IPS-11a (cell line): ENCODE data around the gene AUH.
A peak's percentile ranks its signal among the peaks of the same experiment; 100 is the strongest.
"Not testable (repeated sequence)": the region's sequence is repeated elsewhere in the genome, so short reads cannot be mapped to it uniquely, and the experiment has no call there.

Source experiments
- H3K4me3 ChIP-seq: one replicate; pipeline ENCODE4 v1.5.1; 2013; ENCODE audit warnings: low read depth, low read length, control low read depth

Gene AUH

GRCh38 chr9:91379426-91379825 lies 17.7 kb upstream of the AUH start:
- no peak overlapping the region for H3K4me3 ChIP-seq

DNA sequence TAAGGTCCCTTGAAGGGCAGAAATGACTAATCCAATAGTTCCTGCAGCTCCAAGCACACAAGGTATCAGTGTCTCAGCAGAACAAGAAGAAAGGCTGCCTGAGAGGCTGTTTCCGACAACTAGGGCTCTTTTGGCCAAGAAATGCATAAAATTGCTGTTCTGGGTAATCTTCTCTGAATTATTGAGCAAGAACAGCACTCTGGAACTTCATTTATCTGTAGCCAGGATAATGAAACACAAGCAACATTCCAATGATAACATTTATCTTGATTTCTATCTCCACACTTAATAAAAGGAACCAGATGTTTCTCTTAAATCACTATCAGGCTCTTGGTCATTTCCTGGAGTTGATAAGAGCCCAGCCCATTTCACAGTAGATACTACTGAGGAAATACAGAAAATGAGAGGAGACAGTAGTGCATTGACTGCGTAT lies 17.0 kb upstream of the AUH start:
- H3K4me3 ChIP-seq = no peak overlapping the region

DNA sequence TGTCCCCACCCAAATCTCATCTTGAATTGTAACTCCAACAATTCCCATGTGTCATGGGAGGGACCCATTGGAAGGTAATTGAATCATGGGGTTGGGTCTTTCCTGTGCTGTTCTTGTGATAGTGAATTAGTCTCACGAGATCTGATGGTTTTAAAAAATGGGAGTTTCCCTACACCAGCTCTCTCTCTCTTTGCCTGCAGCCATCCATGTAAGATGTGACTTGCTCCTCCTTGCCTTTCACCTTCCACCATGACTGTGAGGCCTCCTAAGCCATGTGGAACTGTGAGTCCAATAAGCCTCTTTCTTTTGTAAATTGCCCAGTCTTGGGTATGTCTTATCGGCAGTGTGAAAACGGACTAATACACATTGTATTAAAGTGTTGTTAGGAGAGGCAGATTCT lies 16.3 kb upstream of the AUH start:
- H3K4me3 ChIP-seq = not testable (repeated sequence)

DNA sequence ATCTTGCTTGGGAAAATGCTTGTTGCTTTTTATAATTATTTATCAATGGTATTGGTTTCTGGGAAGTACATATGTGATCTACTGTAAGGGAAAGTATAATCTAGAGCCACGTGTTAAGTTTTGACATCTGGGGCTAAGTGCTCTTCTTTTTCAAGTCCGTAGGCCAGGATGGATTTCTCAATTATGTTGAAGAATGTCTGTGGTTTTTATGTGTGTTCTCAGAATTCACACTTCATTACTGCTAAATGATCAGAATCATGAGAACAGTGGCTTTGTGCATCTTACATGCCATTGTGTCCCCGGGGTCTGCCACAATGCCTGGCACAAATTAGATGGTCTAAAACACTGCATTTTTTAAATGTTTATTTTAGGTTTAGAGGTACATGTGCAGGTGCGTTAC lies 14.5 kb upstream of the AUH start:
- H3K4me3 ChIP-seq = no peak overlapping the region

DNA sequence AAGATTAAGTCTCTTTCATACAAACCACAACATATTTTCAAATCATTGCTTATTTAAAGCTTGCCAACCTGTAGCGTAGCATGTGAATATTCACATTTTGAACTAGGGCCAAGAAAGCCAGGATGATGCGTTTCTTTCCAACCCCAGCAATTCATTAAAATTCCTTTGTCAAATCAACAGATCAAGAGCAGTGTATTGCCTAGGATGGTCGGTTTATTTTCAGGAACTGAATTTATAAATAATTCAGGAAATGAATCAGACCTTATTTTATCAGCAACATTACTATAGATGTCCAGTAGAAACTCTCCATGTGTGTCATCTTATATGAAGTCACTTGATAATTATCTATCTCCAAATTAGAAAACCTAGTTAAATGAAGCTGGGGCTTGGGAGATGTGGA lies 13.2 kb upstream of the AUH start:
- no peak overlapping the region for H3K4me3 ChIP-seq

DNA sequence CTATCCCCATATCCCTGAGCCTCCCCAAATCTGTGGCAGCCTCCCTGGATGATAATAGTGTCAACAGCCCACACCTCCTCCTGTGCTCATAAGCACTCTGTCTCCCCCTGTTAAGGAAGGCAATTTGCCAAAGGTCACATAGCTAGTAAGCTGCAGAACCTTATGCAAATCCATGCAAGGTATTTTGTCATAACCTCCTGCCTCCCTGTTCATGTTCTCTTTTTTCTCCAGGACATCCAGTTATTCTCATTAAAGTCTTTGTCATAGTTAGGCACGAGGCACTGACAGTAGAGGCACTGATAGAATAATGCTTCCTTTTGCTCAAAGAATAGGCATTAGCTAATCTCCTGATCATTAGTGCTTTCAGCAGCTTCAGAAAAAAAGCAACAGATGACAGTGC lies 10.2 kb upstream of the AUH start:
- no peak overlapping the region for H3K4me3 ChIP-seq

DNA sequence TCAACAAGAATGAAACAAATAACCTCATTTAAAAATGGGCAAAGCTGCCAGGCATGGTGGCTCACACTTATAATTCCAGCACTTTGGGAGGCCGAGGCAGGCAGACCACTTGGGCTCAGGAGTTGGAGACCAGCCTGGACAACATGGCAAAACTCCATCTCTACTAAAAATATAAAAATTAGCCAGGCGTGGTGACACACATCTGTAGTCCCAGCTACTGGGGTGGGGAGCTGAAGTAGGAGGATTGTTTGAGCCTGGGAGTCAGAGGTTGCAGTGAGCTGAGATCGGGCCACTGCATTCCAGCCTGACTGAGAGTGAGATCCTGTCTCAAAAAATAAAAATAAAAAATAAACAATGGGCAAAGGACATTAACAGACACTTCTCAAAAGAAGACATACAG lies 8.3 kb upstream of the AUH start:
- not testable (repeated sequence) for H3K4me3 ChIP-seq

GRCh38 chr9:91364702-91365101 lies 3.0 kb upstream of the AUH start:
- no peak overlapping the region for H3K4me3 ChIP-seq

- H3K4me3 ChIP-seq = no peak overlapping the region
These were observed 2.3 kb upstream of the AUH start for GRCh38 chr9:91364005-91364404.

DNA sequence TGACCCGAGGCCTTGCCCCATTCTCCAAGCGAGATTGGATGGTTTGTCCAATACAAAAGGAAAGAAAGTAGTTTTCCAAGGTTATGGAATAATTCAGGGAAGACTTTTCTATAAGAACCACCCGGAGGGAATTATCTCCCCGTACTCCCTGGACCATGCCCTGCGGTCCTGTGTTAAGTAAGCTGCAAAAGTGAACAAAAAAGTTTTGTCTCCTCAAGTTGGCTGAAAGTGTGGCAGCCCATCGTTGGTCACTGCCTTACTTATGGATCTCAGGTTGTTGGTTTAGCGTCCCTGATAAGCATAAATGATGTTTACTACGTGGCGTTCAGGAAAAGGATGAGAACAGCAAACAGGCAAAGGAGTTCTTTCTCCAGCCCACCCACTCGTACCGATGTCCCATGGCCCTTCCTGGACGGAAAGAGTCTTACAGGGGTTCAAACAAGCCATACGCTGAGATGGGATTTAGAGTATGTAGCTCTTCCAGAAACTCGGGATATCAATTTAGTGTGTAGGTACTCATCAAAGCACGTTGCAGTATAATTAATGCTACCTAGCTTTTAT lies 413 bp upstream of the AUH start:
- H3K4me3 ChIP-seq = no peak overlapping the region

DNA sequence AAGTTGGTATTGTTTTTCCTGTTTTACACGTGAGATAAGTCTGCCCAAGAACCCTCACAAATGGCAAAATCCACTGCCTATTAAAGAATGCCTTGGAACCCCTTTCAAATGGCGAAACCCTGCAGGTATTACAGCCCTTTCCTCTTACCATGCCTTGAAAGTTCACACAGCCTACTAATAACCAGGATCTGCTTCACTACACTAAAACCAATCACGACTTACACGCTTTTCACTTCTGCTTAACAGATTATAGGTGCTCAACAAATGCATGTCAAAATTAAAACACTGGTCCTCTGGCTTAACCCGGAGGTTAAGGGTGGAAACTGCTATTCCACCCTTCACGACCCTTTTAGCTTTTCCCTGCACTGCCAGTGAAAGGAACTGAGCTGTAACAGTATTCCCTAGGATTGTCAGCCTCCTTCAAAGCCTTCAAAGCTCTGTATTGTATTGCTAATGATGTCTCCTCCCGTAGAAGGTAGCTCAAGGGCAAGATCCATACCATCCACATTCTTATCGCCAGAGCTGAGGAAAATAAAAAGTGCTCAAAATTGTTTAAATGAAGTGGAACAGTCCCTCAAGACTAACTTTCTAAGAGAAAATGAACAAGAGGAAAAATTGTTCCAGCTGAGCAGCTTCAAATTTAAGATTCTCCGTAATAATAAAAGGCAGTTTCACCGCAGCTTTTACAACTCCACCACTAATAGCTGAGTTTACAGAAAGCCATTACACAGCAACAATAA lies 997 bp downstream of the AUH start:
- H3K4me3 ChIP-seq = peak overlapping the region; percentile 98

GRCh38 chr9:91359734-91360470 lies 1.8 kb downstream of the AUH start:
- H3K4me3 ChIP-seq = no peak overlapping the region

GRCh38 chr9:91359083-91359482 lies 2.6 kb downstream of the AUH start:
- H3K4me3 ChIP-seq = no peak overlapping the region

DNA sequence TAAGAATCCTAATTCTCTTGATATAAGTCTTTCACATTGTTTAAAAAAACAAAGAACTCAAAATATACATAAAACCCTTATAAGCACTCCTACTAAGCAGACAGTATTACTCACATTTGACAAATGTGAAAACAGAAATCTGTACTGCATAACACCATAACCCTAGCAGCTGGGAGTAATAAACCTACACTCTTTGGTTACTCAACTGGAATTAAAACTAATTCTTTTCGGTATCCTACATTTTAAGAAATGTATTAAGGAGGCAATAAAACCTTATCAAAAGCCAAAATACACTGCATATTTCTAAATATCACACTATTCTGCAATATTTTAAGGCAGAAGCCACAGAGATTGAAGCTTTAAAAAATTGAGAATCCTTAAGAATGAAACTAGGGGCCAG lies 6.8 kb downstream of the AUH start:
- H3K4me3 ChIP-seq = no peak overlapping the region

- no peak overlapping the region for H3K4me3 ChIP-seq
These were observed 12.6 kb downstream of the AUH start for GRCh38 chr9:91349115-91349555.

- no peak overlapping the region for H3K4me3 ChIP-seq
These were observed 13.4 kb downstream of the AUH start for GRCh38 chr9:91348191-91348807.

DNA sequence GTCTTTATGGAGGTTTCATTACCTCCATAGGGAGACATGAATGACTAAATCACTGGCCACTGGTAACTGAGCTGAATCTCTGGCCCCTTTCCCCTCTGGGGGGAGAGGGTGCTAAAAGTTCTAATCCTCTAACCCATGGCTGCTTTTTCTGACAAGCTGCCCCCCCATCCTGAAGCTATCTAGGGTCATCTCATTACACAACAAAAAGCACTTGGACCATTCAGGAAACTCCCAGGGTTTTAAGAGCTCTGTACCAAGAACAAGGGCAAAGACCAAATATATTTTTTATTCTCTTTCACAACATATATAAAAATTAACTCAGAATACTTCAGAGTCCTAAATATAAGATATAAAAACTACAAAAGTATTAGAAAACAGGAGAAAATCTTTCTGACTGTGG lies 14.3 kb downstream of the AUH start:
- no peak overlapping the region for H3K4me3 ChIP-seq

DNA sequence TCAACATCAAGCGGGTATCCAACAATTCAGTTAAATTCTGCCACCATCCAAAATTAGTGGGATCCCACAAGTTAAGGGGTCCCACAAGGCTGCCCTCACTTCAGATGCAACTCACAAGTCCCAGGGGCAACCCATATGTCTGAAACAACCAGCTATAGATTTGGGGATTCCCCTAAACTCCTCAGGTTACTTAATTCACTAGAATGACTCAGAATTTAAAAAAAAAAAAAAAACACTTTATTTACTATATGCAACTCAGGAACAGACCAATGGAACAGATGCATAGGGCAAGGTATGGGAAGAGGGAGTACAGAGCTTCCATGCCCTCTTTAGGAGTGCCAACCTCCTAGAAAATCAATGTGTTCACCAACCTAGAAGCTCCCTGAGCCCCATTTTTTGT lies 15.1 kb downstream of the AUH start:
- H3K4me3 ChIP-seq = no peak overlapping the region

- no peak overlapping the region for H3K4me3 ChIP-seq
These were observed 15.7 kb downstream of the AUH start for GRCh38 chr9:91345978-91346377.

- no peak overlapping the region for H3K4me3 ChIP-seq
These were observed 19.1 kb downstream of the AUH start for GRCh38 chr9:91342575-91342974.

DNA sequence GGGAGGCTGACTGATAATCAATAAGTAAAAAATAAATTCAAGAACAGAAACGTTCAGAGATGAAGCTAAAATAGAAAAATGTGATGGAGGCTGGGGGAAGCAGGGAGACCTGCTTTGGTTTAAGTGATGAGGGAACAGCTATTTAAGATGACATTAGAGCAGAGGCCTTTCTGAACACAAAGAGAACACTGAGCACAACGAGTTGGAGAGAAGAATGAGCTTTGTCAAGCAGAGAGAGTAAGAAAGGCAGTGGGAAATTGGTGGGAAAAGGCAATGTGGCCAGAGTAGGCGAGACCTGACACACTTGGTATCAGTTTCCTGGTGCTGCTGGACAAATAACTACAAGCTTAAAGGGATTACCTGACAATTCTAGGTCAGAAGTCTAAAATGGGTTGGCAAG lies 20.0 kb downstream of the AUH start:
- H3K4me3 ChIP-seq = no peak overlapping the region

DNA sequence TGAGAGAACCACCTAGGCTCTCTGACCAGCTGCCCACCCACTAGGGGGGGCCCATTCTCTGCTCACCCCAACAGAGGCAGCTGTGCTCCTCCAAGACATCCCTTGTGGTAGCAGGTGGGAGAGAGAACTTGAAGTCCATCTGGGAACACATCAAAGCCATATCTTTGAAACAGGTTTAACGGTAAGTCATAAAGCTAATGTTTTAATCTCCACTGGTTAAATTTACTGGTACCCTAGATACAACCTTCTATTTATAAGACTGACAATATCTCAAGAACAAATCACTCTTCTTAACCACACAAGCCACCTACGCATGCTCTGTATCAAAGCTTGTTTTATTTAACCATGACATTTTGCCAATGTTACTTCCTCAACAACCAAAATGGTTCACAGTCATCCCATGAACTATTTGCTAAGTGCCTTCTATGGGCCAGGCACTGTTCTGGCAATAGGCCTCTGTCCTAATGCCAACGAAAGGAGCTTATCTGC lies 20.4 kb downstream of the AUH start:
- H3K4me3 ChIP-seq = no peak overlapping the region
